ENCODE data around the gene SHCBP1L. TPM values are rescaled to one million over a fixed set of nuclear protein-coding genes. Genes with fewer than 3 reads are reported as not detected.
A peak's percentile ranks its signal among the peaks of the same experiment; 100 is the strongest.

SHCBP1L gene
- total and polyA plus RNA-seq, 9 of the 15 experiments (the other 6 are each of a cell fraction or from before 2014, with no cell fraction given): not detected

DNA sequence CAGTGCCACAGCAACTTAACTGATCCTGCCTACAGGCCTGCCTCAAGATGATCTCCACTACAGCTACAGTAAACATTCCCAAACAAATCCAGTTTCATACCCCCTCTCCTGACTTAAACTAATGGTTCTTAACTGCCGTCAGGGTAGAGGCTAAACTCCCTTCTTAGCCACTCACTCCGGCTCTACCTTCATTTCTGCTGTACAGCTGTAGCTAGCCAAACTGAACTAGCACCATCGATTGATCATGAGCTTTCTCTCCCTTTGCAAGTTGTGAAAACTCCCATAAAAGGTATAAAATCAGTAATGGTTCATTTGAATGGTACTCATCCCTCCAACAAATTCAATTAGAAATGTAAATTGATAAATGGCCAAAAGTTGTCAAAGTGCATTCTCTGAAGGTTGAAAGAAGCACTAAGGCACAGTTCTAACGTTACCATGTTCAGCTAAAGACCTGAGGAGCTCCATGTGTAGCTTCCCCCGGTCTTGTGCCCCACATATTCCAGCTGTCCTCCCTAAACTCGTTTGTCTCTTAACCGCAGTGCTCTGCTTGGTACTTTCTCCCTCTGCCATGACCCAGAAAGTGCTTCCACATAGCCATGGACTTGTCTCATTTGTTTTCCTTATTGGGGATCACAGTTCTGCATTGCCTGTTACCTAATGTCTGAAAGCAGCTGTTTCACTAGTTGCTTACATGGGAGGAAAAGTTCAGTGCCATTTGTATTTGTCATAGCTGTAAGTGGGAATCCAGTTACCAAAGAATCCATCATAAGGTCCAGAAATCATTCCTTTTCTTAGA is 64.0 kb downstream of the SHCBP1L start (continued):
- TF ChIP-seq ZBTB17 (CRISPR knock-in tag; IDR thresholded peaks at IDR 0.05) (peak; percentile 57; the same call in 1 of the 2 replicates), HNRNPL (IDR thresholded peaks at IDR 0.05; ENCODE audit: low read depth, low read length) (no peak)
- TF ChIP-seq, protein P1, sequence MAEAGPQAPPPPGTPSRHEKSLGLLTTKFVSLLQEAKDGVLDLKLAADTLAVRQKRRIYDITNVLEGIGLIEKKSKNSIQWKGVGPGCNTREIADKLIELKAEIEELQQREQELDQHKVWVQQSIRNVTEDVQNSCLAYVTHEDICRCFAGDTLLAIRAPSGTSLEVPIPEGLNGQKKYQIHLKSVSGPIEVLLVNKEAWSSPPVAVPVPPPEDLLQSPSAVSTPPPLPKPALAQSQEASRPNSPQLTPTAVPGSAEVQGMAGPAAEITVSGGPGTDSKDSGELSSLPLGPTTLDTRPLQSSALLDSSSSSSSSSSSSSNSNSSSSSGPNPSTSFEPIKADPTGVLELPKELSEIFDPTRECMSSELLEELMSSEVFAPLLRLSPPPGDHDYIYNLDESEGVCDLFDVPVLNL (CRISPR knock-in tag; IDR thresholded peaks at IDR 0.05; ENCODE audit: low read depth): no peak
- TF ChIP-seq, protein P2, sequence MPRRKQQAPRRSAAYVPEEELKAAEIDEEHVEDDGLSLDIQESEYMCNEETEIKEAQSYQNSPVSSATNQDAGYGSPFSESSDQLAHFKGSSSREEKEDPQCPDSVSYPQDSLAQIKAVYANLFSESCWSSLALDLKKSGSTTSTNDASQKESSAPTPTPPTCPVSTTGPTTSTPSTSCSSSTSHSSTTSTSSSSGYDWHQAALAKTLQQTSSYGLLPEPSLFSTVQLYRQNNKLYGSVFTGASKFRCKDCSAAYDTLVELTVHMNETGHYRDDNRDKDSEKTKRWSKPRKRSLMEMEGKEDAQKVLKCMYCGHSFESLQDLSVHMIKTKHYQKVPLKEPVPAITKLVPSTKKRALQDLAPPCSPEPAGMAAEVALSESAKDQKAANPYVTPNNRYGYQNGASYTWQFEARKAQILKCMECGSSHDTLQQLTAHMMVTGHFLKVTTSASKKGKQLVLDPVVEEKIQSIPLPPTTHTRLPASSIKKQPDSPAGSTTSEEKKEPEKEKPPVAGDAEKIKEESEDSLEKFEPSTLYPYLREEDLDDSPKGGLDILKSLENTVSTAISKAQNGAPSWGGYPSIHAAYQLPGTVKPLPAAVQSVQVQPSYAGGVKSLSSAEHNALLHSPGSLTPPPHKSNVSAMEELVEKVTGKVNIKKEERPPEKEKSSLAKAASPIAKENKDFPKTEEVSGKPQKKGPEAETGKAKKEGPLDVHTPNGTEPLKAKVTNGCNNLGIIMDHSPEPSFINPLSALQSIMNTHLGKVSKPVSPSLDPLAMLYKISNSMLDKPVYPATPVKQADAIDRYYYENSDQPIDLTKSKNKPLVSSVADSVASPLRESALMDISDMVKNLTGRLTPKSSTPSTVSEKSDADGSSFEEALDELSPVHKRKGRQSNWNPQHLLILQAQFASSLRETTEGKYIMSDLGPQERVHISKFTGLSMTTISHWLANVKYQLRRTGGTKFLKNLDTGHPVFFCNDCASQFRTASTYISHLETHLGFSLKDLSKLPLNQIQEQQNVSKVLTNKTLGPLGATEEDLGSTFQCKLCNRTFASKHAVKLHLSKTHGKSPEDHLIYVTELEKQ (CRISPR knock-in tag; IDR thresholded peaks at IDR 0.05): no peak
- TF ChIP-seq, protein P3, sequence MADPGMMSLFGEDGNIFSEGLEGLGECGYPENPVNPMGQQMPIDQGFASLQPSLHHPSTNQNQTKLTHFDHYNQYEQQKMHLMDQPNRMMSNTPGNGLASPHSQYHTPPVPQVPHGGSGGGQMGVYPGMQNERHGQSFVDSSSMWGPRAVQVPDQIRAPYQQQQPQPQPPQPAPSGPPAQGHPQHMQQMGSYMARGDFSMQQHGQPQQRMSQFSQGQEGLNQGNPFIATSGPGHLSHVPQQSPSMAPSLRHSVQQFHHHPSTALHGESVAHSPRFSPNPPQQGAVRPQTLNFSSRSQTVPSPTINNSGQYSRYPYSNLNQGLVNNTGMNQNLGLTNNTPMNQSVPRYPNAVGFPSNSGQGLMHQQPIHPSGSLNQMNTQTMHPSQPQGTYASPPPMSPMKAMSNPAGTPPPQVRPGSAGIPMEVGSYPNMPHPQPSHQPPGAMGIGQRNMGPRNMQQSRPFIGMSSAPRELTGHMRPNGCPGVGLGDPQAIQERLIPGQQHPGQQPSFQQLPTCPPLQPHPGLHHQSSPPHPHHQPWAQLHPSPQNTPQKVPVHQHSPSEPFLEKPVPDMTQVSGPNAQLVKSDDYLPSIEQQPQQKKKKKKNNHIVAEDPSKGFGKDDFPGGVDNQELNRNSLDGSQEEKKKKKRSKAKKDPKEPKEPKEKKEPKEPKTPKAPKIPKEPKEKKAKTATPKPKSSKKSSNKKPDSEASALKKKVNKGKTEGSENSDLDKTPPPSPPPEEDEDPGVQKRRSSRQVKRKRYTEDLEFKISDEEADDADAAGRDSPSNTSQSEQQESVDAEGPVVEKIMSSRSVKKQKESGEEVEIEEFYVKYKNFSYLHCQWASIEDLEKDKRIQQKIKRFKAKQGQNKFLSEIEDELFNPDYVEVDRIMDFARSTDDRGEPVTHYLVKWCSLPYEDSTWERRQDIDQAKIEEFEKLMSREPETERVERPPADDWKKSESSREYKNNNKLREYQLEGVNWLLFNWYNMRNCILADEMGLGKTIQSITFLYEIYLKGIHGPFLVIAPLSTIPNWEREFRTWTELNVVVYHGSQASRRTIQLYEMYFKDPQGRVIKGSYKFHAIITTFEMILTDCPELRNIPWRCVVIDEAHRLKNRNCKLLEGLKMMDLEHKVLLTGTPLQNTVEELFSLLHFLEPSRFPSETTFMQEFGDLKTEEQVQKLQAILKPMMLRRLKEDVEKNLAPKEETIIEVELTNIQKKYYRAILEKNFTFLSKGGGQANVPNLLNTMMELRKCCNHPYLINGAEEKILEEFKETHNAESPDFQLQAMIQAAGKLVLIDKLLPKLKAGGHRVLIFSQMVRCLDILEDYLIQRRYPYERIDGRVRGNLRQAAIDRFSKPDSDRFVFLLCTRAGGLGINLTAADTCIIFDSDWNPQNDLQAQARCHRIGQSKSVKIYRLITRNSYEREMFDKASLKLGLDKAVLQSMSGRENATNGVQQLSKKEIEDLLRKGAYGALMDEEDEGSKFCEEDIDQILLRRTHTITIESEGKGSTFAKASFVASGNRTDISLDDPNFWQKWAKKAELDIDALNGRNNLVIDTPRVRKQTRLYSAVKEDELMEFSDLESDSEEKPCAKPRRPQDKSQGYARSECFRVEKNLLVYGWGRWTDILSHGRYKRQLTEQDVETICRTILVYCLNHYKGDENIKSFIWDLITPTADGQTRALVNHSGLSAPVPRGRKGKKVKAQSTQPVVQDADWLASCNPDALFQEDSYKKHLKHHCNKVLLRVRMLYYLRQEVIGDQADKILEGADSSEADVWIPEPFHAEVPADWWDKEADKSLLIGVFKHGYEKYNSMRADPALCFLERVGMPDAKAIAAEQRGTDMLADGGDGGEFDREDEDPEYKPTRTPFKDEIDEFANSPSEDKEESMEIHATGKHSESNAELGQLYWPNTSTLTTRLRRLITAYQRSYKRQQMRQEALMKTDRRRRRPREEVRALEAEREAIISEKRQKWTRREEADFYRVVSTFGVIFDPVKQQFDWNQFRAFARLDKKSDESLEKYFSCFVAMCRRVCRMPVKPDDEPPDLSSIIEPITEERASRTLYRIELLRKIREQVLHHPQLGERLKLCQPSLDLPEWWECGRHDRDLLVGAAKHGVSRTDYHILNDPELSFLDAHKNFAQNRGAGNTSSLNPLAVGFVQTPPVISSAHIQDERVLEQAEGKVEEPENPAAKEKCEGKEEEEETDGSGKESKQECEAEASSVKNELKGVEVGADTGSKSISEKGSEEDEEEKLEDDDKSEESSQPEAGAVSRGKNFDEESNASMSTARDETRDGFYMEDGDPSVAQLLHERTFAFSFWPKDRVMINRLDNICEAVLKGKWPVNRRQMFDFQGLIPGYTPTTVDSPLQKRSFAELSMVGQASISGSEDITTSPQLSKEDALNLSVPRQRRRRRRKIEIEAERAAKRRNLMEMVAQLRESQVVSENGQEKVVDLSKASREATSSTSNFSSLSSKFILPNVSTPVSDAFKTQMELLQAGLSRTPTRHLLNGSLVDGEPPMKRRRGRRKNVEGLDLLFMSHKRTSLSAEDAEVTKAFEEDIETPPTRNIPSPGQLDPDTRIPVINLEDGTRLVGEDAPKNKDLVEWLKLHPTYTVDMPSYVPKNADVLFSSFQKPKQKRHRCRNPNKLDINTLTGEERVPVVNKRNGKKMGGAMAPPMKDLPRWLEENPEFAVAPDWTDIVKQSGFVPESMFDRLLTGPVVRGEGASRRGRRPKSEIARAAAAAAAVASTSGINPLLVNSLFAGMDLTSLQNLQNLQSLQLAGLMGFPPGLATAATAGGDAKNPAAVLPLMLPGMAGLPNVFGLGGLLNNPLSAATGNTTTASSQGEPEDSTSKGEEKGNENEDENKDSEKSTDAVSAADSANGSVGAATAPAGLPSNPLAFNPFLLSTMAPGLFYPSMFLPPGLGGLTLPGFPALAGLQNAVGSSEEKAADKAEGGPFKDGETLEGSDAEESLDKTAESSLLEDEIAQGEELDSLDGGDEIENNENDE (IDR thresholded peaks at IDR 0.05; ENCODE audit: low read depth, low read length): peak; percentile 57

All from K562 (cell line).